Measurements from ENCODE around the gene PISD.

Gene PISD

DNA sequence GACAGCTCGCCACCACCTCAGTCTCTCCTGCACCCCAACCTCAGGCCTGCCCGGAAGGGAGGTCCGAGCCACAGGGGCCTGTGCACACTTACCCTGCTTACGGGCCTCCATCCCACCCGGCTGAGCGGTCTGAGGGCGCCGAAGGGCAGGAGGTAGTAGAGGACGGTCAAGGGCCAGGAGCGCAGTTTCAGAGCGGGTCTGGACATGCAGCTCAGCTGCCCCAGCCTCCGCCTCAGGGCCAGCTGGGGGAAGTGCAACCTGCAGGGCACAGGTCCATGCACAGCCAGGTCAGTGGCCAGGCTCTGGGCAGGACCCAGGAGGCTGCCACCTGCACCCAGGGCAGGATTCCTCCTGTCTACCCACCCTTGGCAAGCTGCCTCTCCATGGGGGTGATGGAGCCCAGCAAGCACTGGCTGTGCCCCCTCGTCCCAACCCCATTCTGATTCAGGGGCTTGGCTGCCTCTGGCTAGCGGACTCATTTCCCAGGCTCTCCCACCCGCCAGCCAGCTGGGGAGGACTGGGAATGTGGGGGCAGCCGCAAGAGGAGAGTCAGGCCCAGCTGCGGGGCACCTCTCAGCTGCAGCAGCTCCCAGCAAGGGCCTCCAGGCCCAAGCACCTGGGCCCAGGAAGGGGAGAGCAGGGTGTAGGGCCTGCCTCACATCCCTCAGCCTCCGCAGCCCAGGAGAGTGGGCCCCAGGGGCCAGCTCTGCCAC, 38.3 kb downstream of the PISD start:
- no peak for DNase-seq

DNA sequence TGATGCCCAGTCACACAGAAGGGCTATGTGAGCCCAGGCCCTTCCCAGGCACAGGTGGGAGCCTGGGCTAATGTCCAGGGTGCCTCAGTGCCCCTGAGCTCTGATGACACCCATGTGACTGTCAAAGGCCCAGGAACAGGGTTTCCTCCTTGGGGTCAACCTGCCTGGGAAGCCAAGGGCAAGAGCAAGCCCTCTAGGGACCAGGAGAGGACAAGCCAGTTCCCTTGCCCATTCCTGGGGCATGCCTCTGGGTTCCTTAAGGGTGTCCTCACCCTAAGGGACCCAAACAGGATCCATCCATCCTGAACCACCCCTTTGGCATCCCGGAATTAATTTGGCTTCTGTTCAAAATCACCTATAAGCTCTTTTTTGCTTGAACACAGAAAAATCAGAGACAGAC, 39.0 kb downstream of the PISD start:
- no peak for DNase-seq

DNA sequence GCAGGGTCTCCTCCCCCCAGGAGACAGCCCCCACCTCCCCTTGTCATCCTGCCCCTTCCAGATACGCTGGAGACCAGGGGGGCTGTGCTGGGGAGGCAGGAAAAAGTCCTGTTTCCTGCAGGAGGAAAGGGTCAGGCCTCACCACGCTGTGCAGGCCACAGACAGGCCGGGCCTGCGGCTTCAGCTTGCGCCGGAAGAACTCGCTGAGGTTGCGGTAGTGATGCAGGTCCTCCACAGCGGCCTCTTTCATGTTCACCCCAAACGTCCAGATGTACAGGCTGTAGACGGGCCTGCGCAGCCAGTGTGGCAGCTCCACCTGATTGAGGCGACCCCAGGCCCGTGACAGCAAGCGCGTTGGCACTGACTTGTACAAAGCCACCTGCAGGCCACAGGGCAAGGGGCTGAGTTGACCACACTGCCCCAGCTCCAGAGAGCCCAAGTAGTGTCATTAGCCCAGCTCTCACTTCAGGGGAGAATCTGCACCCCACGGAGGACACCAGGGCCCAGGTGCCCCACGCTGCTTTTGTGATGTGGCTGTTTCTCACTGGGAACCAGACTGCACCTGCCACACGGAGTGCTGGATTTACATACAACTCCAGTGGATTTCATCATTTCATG, 40.4 kb downstream of the PISD start:
- no peak for DNase-seq

DNA sequence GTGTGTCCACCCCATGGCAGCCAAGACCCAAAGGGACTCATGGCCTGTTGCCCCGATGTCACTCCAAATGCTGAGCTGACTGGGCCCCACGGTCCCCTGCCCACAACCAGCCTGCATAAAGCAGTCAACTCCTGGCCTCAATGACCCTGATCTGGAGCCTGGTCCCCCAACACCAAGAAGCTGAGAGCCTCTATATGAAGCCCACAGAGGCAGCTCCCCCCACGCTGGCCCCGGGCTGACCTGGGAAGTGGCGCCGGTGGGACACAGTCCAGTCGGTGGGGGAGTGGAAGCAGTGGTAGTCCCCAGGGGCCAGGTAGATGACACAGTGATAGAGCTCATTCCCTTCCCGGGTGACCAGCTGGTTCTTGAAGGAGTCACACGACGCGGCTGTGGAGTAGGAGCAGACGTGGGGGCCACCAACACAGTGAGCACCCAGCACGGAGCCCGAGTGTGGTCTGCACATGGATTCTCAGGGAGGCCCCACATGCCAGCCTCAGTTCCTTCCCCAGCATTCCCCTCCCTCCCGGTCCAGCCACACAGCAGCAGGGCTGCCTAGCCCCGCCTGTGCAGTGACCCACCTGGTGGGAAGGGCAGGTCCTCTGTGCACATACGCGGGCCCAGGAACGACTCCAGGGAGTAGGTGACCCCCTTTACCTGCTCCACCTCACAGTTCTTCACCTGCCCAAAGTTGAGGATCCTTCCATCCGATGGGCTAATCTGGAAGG, 41.1 kb downstream of the PISD start:
- DNase-seq = no peak

DNA sequence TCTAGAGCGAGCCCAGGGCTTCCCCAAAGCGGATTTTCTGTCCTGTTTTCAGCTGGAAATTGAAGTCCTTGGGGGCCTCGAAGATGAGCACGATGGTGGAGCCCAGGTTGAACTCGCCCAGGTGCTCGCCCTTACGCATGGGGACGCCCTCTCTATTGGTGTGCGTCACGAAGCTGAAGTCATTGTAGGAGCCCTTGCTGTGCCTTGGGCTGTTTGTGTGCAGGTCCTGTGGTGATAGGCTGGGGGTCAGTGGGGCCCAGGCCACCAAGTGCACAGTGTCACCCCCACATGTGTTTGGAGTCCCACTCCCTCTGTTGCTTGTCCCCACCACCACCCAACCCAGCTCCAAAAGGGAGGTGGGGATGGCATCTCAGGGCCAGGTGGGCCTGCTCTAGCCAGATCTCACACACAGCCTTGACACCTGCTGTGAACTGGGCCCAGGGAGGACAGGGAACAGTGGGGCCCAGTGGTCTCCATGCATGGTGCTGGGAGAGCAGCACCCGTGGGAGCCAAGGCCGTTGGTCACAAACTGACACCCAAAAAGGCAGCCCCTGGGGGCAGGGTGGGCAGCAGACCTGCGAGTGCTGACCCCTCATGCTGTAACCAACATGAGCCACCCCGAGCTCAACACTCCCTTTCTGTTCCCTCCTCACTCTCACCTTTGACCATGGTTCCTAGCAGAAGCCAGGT, 42.3 kb downstream of the PISD start:
- no peak for DNase-seq

DNA sequence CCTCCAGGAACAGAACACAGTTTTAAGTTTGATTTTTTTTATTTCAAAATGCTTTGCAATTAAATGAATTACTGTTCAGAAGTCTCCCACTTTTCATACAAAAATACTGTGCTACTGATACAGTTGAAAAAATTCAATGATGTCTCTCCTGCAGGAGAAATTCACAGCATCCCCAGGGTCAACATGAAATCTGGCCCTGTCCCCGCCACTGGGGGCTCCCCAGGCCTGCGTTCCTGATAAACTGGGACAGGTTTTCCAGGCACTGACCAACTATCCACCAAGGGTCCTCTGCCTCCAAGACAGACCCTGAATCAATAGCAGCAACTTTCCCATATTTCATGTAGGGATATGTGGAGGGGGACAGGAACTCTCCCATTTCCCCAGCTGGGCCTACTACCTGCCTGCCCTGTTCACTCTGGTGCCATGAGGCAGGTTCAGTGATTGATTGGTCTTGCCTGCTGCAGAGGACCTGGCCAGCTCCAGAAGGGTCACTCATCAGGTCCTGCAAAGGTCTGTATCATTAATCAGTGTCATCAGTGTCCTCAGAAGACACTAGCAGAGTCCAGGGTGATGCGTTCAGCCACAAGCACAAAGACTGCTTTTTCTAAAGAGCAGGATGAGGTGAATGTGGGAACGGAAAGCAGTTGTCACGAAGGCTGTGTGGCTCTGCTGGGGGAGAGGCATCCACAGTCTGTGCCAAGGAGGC, 43.4 kb downstream of the PISD start:
- no peak for DNase-seq

DNA sequence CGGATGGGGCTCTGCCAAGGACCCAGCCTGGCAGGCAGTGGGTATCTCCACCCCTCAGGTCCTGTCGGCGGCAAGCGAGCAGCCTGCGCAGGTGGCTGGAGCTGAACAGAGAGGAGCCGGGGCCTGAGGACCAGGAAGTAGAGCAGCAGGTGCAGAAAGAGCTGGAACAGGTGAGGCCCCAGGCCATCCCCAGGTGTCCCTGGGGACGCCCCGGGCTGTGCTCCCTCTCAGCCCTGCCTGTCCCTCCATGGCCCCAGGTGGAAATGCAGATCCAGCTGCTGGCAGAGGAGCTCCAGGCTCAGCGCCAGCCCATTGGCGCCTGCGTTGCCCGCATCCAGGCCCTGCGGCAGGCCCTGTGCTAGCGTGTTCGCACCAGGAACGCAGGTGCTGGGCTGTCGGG, 44.0 kb downstream of the PISD start:
- peak; percentile 62 for DNase-seq

DNA sequence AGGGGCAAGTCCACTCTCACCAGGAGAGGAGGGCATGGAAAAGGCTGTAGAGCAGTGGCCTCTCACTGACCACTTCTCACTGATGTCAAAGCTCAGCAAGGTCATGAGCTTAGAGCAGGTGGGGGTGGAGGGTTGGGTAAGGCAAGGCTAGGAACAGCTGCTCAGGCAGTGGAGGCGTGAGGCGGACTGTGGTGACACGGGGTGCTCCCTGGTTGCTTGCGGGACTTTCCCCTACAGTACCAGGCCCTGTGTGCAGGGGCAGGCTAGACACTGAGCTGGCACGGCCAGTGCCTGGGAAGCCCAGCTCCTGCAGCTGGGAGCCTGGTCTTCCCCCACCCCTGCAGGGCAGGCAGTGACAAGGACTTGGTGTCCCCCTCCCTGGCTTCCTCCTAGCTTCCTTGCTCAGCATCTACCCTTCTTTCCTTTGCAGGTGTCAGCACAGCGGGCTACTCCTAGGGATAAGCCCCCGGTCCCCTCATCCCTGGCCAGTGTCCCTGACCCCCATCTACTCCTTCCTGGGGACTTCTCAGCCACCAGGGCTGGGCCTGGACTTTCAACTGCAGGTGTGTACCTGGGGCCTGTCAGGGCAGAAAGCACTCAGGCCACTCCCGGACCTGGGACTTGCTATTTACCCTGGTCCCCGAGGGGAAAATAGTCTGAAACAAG, 45.6 kb downstream of the PISD start:
- no peak for DNase-seq

DNA sequence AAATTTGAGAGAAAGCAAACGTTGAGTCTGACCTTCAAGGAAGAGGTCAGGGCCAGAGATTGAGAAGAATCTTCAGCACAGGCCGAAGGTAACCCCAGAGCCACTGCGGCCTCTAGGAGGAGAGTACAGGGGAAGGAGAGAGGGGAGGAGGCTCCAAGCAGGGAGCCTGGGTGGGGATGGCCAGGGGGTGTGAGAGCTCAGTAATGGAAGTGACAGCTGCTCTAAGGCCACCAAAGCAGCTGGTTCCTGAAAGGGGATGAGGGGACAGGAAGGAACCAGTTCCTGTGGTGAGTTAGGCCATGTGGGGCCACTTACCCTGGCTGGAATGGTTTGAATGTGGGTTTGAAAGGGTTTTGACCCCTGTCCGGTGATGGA, 46.1 kb downstream of the PISD start:
- no peak for DNase-seq

DNA sequence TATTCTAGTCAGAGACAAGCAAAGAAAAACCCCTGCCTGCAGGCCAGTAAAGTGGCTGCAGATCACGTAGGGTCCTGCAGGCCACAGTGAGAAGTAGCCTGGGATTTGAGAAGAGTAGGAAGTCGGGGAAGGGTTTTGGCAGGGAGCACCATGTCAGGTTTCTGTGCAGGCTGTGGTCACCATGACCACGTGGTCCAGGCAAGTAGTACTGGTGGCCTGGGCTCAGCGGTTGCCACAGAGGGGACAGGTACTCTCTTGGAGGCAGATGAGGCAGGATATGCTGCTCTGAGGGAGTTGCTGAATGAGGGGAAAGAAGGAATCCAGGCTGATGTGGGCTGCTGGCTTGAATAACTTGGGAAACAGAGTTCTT, 46.5 kb downstream of the PISD start:
- DNase-seq = no peak

DNA sequence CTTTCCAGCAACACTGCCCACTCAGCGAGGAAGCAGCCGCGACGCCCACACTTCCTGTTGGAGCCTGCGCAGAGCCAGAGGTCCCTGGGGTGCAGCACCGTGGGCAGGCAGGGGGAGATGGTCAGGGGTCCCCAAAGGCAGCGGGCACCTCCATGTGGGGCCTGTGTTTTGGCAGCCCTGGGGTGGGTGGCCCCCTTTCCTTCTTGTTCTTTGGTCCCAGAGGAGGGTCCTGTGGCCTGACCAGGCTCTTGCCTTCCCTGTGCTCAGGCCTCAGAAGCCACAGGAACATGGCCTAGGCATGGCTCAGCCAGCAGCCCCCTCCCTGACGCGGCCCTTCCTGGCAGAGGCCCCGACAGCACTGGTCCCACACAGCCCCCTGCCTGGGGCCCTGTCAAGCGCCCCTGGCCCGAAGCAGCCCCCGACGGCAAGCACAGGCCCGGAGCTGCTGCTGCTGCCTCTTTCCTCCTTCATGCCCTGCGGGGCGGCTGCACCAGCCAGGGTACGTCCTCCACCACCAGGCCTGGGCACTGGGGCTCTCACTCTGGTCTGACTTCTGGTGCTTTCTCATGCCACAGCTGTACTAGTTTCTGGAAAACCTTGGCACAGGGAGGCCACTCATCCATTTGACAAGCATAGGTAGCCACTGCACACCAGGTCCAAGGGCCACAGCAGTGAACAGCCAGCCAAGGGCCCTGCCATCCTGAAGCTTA, 47.1 kb downstream of the PISD start:
- no peak for DNase-seq

DNA sequence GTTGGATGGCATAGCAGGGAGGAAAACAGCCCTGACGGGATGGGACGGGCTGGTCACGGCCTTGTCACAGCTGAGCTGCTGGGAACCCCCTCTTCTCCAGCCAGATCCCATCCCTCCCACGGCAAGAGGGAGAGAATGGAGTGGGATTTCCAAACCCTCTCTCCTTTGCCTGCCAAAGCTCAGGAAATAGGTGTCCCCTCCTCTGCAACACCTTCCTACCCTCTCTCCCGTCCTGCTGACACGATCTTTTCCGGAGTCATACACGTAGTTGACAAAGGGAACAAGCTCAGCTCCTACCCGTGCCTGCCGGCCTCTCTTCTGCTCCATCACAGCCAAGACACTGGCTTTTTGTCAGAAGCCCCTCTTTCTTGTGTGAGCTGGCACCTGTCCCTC, 48.1 kb downstream of the PISD start:
- no peak for DNase-seq

DNA sequence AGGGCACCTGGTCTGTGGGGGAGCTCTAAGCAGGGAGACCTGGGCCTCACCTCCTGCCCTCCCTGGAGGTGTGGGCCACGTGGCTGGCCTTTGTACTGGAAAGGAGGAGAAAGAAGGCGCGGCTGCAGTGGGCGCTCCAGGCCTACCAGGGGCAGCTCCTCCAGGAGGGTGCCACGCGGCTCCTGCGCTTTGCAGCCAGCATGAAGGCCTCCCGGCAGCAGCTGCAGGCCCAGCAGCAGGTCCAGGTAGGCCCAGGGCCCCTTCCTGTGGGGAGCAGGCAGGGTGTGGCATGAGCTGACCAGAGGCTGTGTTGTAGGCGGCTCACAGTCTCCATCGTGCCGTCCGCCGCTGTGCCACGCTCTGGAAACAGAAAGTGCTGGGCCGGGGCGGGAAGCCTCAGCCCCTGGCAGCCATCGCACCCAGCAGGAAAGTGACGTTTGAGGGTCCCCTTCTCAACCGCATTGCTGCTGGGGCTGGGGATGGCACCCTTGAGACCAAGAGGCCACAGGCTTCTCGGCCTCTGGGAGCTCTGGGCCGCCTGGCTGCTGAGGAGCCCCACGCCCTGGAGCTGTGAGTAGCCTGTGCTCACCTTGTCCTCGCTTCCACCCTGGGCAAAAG, 48.6 kb downstream of the PISD start:
- DNase-seq = no peak

DNA sequence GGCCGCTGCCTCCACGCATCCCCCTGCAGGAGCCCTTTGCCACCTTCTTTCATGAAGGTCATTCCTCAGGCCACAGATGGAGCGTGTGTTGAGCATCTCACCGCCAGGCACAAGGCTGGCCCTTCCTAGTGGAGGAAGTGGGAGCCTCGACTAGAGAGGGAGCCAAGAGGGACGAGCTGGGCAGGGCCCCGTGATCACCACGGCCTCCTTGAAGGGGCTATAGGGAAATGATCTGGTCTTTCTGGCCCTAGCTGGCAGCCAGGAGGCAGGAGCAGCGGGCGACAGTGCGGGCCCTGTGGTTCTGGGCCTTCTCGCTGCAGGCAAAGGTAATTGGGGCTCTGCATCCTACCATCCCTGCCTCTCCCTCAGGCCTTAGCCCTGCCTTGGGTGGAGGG, 49.1 kb downstream of the PISD start:
- no peak for DNase-seq

DNA sequence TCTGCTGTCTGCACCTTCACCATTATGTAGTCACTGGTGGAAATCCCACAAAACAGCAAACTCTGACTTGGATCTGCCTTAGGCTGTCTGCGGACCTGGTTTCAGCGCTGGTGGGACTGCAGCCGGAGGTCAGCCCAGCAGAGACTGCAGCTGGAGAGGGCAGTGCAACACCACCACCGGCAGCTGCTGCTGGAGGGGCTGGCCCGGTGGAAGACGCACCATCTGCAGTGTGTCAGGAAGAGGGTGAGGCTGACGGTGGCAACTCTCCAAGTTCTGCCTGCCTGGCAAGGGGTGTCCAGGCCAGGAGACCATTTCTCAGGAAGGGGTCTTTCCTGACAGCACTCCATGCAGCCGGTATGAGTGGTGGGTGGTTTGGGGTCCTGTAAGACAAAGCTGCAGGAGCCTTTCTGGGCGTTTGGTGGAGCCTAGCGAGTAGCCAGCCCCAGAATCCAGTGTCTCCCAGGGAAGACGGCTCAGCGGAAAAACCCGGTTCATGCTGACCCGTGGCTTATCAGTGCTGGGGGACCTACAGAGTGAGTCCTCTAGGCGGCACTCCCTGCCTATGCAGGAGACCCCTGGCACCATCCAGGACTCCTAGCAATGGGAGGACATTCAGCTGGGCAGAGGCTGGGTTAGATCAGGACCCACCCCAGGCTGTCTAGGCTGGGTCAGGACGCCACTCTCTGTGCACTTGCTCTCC, 50.8 kb downstream of the PISD start:
- DNase-seq = no peak

DNA sequence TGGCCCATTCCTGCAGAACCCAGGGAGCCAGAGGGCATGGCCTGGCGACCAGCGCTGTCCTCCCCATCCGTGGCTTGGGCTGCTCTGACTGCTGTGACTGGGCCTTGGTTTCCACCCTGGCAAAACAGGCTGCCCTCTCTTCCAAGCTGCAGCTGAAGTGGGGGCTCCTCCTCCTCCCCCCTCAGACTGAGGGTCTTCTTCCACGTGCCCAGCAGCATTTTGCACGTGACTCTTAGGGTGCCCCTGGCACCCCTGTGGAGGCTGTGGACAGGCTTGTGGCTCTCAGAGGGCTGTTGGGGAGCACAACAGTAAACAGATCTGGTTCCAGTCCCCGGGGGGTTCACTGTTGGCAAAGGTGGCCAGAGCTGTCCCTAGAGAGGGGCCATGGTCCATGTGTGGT, 51.4 kb downstream of the PISD start:
- DNase-seq = no peak

DNA sequence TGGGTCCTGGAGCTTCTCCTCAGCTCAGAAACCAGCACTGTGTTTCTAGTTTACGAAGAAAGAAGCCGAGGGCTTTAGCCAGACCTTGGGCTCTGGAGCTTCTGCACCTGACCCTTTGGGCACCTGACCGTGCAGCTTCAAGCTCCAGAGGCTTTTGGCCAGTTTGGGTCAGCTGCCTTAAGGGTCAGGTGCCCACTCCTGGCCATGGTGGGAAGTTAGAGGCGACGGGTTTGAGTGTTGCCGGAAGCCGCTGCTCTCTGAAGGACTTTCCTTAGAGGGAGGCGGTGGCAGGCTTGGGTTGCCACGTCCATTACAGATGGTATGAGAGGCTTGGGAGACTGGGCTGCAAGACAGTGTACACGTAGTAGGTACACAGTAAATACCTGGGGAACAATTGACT, 52.3 kb downstream of the PISD start:
- no peak for DNase-seq

DNA sequence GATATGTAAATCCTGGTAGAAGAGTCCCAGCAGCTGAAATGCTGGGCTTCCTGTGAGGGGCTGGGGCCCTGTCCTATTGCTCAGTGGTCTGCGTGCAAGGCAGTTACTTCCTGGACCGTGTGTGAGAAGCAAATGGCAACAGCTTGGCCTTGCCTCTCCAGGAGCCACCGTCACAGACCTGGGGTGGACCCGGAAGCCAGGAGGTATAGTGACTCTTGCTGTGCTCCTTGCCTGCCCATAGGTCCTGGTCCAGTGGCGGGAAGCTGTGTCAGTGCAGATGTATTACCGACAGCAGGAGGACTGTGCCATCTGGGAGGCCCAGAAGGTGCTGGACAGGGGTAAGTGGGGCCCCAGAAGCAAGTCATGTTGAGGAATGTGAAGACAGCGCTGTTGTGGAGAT, 54.3 kb downstream of the PISD start:
- no peak for DNase-seq

DNA sequence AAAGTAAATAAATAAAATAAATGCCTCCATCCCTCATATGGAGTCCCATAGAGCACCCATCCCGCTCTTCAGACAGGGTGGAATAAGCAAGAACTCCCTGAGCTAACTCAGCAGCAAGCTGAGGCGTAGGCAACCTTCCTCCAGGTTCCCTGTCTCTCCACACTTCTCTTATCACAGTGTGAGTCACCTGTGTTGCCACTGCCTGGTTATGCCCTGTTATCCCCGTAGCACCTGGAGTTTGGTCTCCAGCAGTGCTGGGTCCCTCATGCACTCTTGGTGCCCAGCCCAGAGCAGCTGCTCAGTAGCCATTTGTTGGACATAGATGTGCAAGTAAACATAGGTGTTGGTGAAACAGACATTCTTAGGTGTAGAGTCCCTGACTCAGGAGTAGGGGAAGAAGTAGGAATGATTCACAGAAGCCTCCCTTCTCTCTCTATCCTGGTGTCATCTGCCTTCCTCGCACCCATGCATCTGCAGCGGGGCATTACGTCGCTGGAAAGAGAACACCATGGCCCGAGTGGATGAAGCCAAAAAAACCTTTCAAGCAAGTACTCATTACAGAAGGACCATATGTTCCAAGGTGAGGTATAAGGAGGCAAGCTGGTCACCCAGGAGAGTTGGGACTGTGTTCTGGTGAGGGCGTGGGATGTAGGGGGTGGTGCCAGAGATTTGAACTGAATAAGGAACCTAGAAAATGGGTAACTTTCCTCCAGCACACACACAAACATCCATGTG, 56.0 kb downstream of the PISD start:
- DNase-seq = no peak
